HPDE6-E6E7 (cell line): Measurements from ENCODE around the gene ZNF300.
"Not testable (repeated sequence)": the region's sequence is repeated elsewhere in the genome, so short reads cannot be mapped to it uniquely, and the experiment has no call there.

Experiments used
- DNase-seq: peaks from one replicate; pipeline ENCODE4 v3.0.0; 2011; ENCODE audit warnings: missing footprints; ENCODE audit errors: extremely low spot score

Gene ZNF300

DNA sequence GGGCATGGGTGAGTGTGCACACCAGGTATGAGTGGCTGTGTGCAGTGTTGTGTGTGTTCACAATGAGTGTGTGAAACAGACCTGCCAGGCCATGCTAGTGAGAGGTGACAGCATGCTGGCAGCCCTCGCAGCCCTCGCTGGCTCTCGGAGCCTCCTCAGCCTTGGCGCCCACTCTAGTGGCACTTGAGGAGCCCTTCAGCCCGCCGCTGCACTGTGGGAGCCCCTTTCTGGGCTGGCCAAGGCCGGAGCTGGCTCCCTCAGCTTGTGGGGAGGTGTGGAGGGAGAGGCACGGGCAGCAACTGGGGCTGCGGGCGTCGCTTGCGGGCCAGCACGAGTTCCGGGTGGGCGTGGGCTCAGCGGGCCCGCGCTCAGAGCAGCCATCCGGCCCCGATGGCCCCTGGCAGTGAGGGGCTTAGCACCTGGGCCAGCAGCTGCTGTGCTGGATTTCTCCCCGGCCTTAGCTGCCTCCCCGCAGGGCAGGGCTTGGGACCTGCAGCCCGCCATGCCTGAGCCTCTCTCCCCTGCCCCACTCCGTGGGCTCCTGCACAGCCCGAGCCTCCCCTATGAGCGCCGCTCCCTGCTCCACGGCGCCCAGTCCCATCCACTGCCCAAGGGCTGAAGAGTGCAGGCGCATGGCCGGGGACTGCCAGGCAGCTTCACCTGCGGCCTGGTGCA, 59.5 kb downstream of the ZNF300 start:
- DNase-seq: not testable (repeated sequence)
